ENCODE results near the gene SPATS2L.

The SPATS2L gene

GRCh38 chr2:200483729-200484198 is 177.3 kb downstream of the SPATS2L start:
- TF ChIP-seq MAX (IDR thresholded peaks at IDR 0.05): no peak
- TF ChIP-seq TAF1 (IDR thresholded peaks at IDR 0.05; ENCODE audit: low read depth): no peak
- TF ChIP-seq CEBPB (IDR thresholded peaks at IDR 0.05): 0 out of 2 replicates have a peak, but pooled peaks have one; percentile 15
- TF ChIP-seq CREB1 (IDR thresholded peaks at IDR 0.05; ENCODE audit: low read depth): no peak
- no peak for TF ChIP-seq TCF12 (IDR thresholded peaks at IDR 0.05; ENCODE audit: low read depth)
- TF ChIP-seq EGR1 (IDR thresholded peaks at IDR 0.05): no peak
- no peak for TF ChIP-seq EP300 (IDR thresholded peaks at IDR 0.05; ENCODE audit: borderline replicate concordance)
- TF ChIP-seq RAD21 (IDR thresholded peaks at IDR 0.05; ENCODE audit: low read depth): peak; percentile 59
- no peak for TF ChIP-seq REST (IDR thresholded peaks at IDR 0.05; ENCODE audit: low read depth)
- no peak for TF ChIP-seq USF1 (IDR thresholded peaks at IDR 0.05)
- no peak for TF ChIP-seq YY1 (IDR thresholded peaks at IDR 0.05; ENCODE audit: low read depth)
- TF ChIP-seq NFIC (IDR thresholded peaks at IDR 0.05): no peak
- TF ChIP-seq TEAD4 (IDR thresholded peaks at IDR 0.05): no peak
- no peak for TF ChIP-seq ZBTB7A (IDR thresholded peaks at IDR 0.05; ENCODE audit: low read depth)
- TF ChIP-seq FOXM1 (IDR thresholded peaks at IDR 0.05; ENCODE audit: borderline replicate concordance, low read depth): no peak

GRCh38 chr2:200484934-200485333 is 178.4 kb downstream of the SPATS2L start:
- TF ChIP-seq RAD21 (IDR thresholded peaks at IDR 0.05; ENCODE audit: low read depth) (no peak), EGR1 (IDR thresholded peaks at IDR 0.05) (no peak), EP300 (IDR thresholded peaks at IDR 0.05; ENCODE audit: borderline replicate concordance) (no peak), YY1 (IDR thresholded peaks at IDR 0.05; ENCODE audit: low read depth) (no peak), CREB1 (IDR thresholded peaks at IDR 0.05; ENCODE audit: low read depth) (no peak), FOXM1 (IDR thresholded peaks at IDR 0.05; ENCODE audit: borderline replicate concordance, low read depth) (no peak), TCF12 (IDR thresholded peaks at IDR 0.05; ENCODE audit: low read depth) (no peak), NFIC (IDR thresholded peaks at IDR 0.05) (no peak), ZBTB7A (IDR thresholded peaks at IDR 0.05; ENCODE audit: low read depth) (no peak), TAF1 (IDR thresholded peaks at IDR 0.05; ENCODE audit: low read depth) (no peak)

GRCh38 chr2:200486529-200486928 is 180.0 kb downstream of the SPATS2L start:
- no peak for TF ChIP-seq NFIC (IDR thresholded peaks at IDR 0.05)
- no peak for TF ChIP-seq FOXM1 (IDR thresholded peaks at IDR 0.05; ENCODE audit: borderline replicate concordance, low read depth)
- TF ChIP-seq ZBTB7A (IDR thresholded peaks at IDR 0.05; ENCODE audit: low read depth): no peak
- TF ChIP-seq EGR1 (IDR thresholded peaks at IDR 0.05): no peak
- TF ChIP-seq TCF12 (IDR thresholded peaks at IDR 0.05; ENCODE audit: low read depth): no peak
- TF ChIP-seq YY1 (IDR thresholded peaks at IDR 0.05; ENCODE audit: low read depth): no peak
- TF ChIP-seq TAF1 (IDR thresholded peaks at IDR 0.05; ENCODE audit: low read depth): no peak
- no peak for TF ChIP-seq CEBPB (IDR thresholded peaks at IDR 0.05)
- TF ChIP-seq RAD21 (IDR thresholded peaks at IDR 0.05; ENCODE audit: low read depth): no peak
- TF ChIP-seq REST (IDR thresholded peaks at IDR 0.05; ENCODE audit: low read depth): no peak
- no peak for TF ChIP-seq TEAD4 (IDR thresholded peaks at IDR 0.05)
- no peak for TF ChIP-seq USF1 (IDR thresholded peaks at IDR 0.05)
- no peak for TF ChIP-seq MAX (IDR thresholded peaks at IDR 0.05)
- no peak for TF ChIP-seq CREB1 (IDR thresholded peaks at IDR 0.05; ENCODE audit: low read depth)
- no peak for TF ChIP-seq EP300 (IDR thresholded peaks at IDR 0.05; ENCODE audit: borderline replicate concordance)

GRCh38 chr2:200488169-200488568 is 181.7 kb downstream of the SPATS2L start:
- TF ChIP-seq FOXM1 (IDR thresholded peaks at IDR 0.05; ENCODE audit: borderline replicate concordance, low read depth) (no peak), EGR1 (IDR thresholded peaks at IDR 0.05) (no peak), TAF1 (IDR thresholded peaks at IDR 0.05; ENCODE audit: low read depth) (no peak), CREB1 (IDR thresholded peaks at IDR 0.05; ENCODE audit: low read depth) (no peak), TEAD4 (IDR thresholded peaks at IDR 0.05) (no peak), YY1 (IDR thresholded peaks at IDR 0.05; ENCODE audit: low read depth) (no peak), NFIC (IDR thresholded peaks at IDR 0.05) (no peak), ZBTB7A (IDR thresholded peaks at IDR 0.05; ENCODE audit: low read depth) (no peak), USF1 (IDR thresholded peaks at IDR 0.05) (no peak), TCF12 (IDR thresholded peaks at IDR 0.05; ENCODE audit: low read depth) (no peak), MAX (IDR thresholded peaks at IDR 0.05) (no peak), REST (IDR thresholded peaks at IDR 0.05; ENCODE audit: low read depth) (no peak)

Measured in Ishikawa (cell line).